EH (cell line): Measurements from ENCODE around the gene EPHB2.

Experiments used
- DNase-seq: peaks from one replicate; pipeline ENCODE4 v3.0.0-alpha.2; 2015; ENCODE audit warnings: low read depth

The EPHB2 gene

GRCh38 chr1:22880174-22880601 is 169.5 kb downstream of the EPHB2 start:
- DNase-seq: peak; percentile 68

- no peak for DNase-seq
Observed at GRCh38 chr1:22883406-22883805, 172.8 kb downstream of the EPHB2 start.

GRCh38 chr1:22884806-22885530 is 174.3 kb downstream of the EPHB2 start:
- no peak for DNase-seq

GRCh38 chr1:22886211-22886610 is 175.6 kb downstream of the EPHB2 start:
- peak; percentile 78 for DNase-seq

- no peak for DNase-seq
Observed at GRCh38 chr1:22887491-22887890, 176.9 kb downstream of the EPHB2 start.

- peak; percentile 60 for DNase-seq
Observed at GRCh38 chr1:22888320-22889075, 177.9 kb downstream of the EPHB2 start.

- peak; percentile 49 for DNase-seq
Observed at GRCh38 chr1:22889213-22889827, 178.7 kb downstream of the EPHB2 start.

GRCh38 chr1:22892789-22893188 is 182.2 kb downstream of the EPHB2 start:
- no peak for DNase-seq

- peak; percentile 14 for DNase-seq
Observed at GRCh38 chr1:22893292-22893691, 182.7 kb downstream of the EPHB2 start.

GRCh38 chr1:22895357-22895756 is 184.7 kb downstream of the EPHB2 start:
- DNase-seq: no peak

- no peak for DNase-seq
Observed at GRCh38 chr1:22896184-22896583, 185.5 kb downstream of the EPHB2 start.

- DNase-seq: no peak
Observed at GRCh38 chr1:22900451-22900850, 189.8 kb downstream of the EPHB2 start.

GRCh38 chr1:22903113-22903512 is 192.5 kb downstream of the EPHB2 start:
- peak; percentile 42 for DNase-seq

- DNase-seq: no peak
Observed at GRCh38 chr1:22906968-22907367, 196.3 kb downstream of the EPHB2 start.

- no peak for DNase-seq
Observed at GRCh38 chr1:22907528-22907927, 196.9 kb downstream of the EPHB2 start.

- no peak for DNase-seq
Observed at GRCh38 chr1:22908880-22909426, 198.3 kb downstream of the EPHB2 start.

- DNase-seq: no peak
Observed at GRCh38 chr1:22910286-22910685, 199.6 kb downstream of the EPHB2 start.

GRCh38 chr1:22910986-22911651 is 200.5 kb downstream of the EPHB2 start:
- DNase-seq: no peak

- no peak for DNase-seq
Observed at GRCh38 chr1:22912311-22912710, 201.7 kb downstream of the EPHB2 start.

GRCh38 chr1:22913421-22914141 is 202.9 kb downstream of the EPHB2 start:
- no peak for DNase-seq

- no peak for DNase-seq
Observed at GRCh38 chr1:22914156-22914555, 203.5 kb downstream of the EPHB2 start.
